Prostate gland (tissue), 2 donors: ENCODE results near the gene NBEAL1.

Experiments
- CTCF ChIP-seq, 4 experiments: fragments of 200-600 bp in 2 of 4; fragments of 450-650 bp in 2 of 4; sonication (generic) in 2 of 4; IDR thresholded peaks; 1 replicate in 3 of 4; 2 replicates in 1 of 4; pipeline ENCODE4 v1.5.1; 2016 to 2019; ENCODE audit warnings: antibody characterized with exemption in 4 of 4, mild to moderate bottlenecking in 2 of 4, moderate library complexity in 2 of 4
- POLR2A ChIP-seq: fragments of 450-650 bp; IDR thresholded peaks from one replicate; pipeline ENCODE4 v1.6.1; 2016; ENCODE audit warnings: antibody characterized with exemption, mild to moderate bottlenecking

GRCh38 chr2:203016716-203017115 lies 2.0 kb downstream of the NBEAL1 start:
- TF ChIP-seq CTCF (IDR thresholded peaks at IDR 0.05) (no peak), POLR2A (no peak)
